Measurements from ENCODE around the gene VPS16. TPM values are rescaled to one million over a fixed set of nuclear protein-coding genes. Genes with fewer than 3 reads are reported as not detected.

The VPS16 gene
- total and polyA plus RNA-seq, 2 of the 13 experiments (the other 11 are each of a cell fraction or from before 2014, with no cell fraction given): 34.2 to 35.4 TPM

GRCh38 chr20:2793471-2793870, 47.1 kb upstream of the VPS16 start:
- Histone ChIP-seq H4K20me1 (ENCODE audit: insufficient read depth, low read length) (no peaks in the 10 kb centered on the region), H3K4me2 (ENCODE audit: low read depth, low read length) (no peak overlapping the region), H3K79me2 (ENCODE audit: insufficient read depth, low read length) (no peaks in the 10 kb centered on the region), H3K4me3 (replicated peaks in 1 of 3; ENCODE audit: insufficient read depth in 1 of 3, low read depth in 2 of 3, low read length in 3 of 3) (no peak overlapping the region), H3K9me3 (ENCODE audit: low read length) (no peaks in the 10 kb centered on the region), H3K36me3 (replicated peaks in 1 of 2; ENCODE audit: control insufficient read depth in 1 of 2, insufficient read depth in 2 of 2, low read length in 2 of 2) (no peaks in the 10 kb centered on the region), H3K27me3 (ENCODE audit: control insufficient read depth in 1 of 2, insufficient read depth in 2 of 2, low read length in 2 of 2) (peaks cover 15 to 60% of the 10 kb centered on the region in 2 experiments), H2AFZ (ENCODE audit: low read length) (no peak overlapping the region), H3K27ac (ENCODE audit: extremely low read length, insufficient read depth, low read length) (no peak overlapping the region), H3K9ac (ENCODE audit: insufficient read depth, low read depth, low read length) (no peak overlapping the region), H3K4me1 (ENCODE audit: insufficient read depth, low read length) (no peaks in the 10 kb centered on the region)
- DNase-seq (ENCODE audit: low spot score) (no peak), FAIRE-seq (no peak), ATAC-seq (no peak)
- ChIA-PET CTCF (ENCODE audit: low intra/inter-chr PET ratio, low total read pairs) (no interaction called here), POLR2A (no interaction called here)
- in situ Hi-C loops (cut with HindIII; ENCODE audit: extremely low pct_ligation_motif_present, low pct_unique_long_range_greater_than_20kb): no loop called here
- 30% methylated on average over 6 of the region's 6 CpGs for WGBS (ENCODE audit: low lambda C conversion rate)
- no TSS peak for BruUV-seq (replicated peaks)
- TF ChIP-seq FOXP4 (CRISPR knock-in tag; IDR thresholded peaks at IDR 0.05) (no peak), PRDM10 (CRISPR knock-in tag; IDR thresholded peaks at IDR 0.05; ENCODE audit: low read depth) (no peak), U2AF2 (IDR thresholded peaks at IDR 0.05; ENCODE audit: low read depth, low read length) (no peak), ZNF891 (CRISPR knock-in tag; IDR thresholded peaks at IDR 0.05) (no peak), AKNA (CRISPR knock-in tag; IDR thresholded peaks at IDR 0.05; ENCODE audit: borderline replicate concordance) (no peak)
- intact Hi-C loops (cut with micrococcal nuclease; ENCODE audit: unreplicated experiment): no loop called here

Measured in HepG2 (cell line).